ENCODE measurements around the gene TRIM8. TPM values are rescaled to one million over a fixed set of nuclear protein-coding genes. Genes with fewer than 3 reads are reported as not detected.

Gene TRIM8
- total and polyA plus RNA-seq, 4 donors = 81.5 to 173 (median 120) TPM

- H3K9me3 ChIP-seq (ENCODE audit: control insufficient read depth in 4 of 4, insufficient read depth in 3 of 4, low read length in 3 of 4) = no peaks in the 10 kb centered on the region
- no peak overlapping the region for H3K9ac ChIP-seq (ENCODE audit: insufficient read depth in 1 of 2, low read length in 2 of 2)
- H3K4me3 ChIP-seq = no peak overlapping the region
- no peaks in the 10 kb centered on the region for H3K27me3 ChIP-seq (ENCODE audit: control insufficient read depth in 3 of 3, insufficient read depth in 3 of 3, low read length in 2 of 3)
- DNase-seq (no peak), ATAC-seq (ENCODE audit: insufficient read depth, low FRiP score) (no peak)
- 90 to 91% methylated on average over 3 of the region's 3 CpGs for WGBS, 2 donors
- peaks cover 9 to 30% (median 13%) of the 10 kb centered on the region in 4 donors for H3K36me3 ChIP-seq (ENCODE audit: control insufficient read depth in 4 of 4, insufficient read depth in 4 of 4, low read length in 4 of 4)
- no peak overlapping the region for H3K27ac ChIP-seq (ENCODE audit: low read depth in 1 of 2, low read length in 1 of 2)
- TF ChIP-seq CTCF (IDR thresholded peaks at IDR 0.05; ENCODE audit: control extremely low read depth, extremely low read depth) = no peak
- H3K4me1 ChIP-seq (ENCODE audit: control insufficient read depth in 5 of 5, insufficient read depth in 5 of 5, low read length in 5 of 5) = peaks cover 0 to 5% (median 0%) of the 10 kb centered on the region in 5 donors
Observed at GRCh38 chr10:102701272-102701671, 57.0 kb downstream of the TRIM8 start.

DNA sequence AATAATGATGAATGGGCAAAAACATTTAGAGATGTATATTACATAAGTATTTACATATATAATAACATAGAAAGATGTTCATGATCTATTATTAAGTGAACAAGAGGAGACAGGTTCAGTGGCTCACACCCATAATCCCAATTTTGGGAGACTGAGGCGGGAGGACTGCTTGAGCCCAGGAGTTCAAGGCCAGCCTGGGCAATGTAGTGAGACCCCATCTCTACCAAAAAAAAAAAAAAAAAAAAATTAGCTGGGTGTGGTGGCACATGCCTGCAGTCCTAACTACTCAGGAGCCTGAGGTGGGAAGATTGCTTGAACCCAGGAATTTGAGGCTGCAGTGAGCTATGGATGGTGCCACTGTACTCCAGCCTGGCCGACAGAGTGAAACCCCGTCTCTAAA lies 57.5 kb downstream of the TRIM8 start:
- ATAC-seq (ENCODE audit: insufficient read depth, low FRiP score) (no peak), DNase-seq (no peak)
- no peak overlapping the region for H3K27ac ChIP-seq (ENCODE audit: low read depth in 1 of 2, low read length in 1 of 2)
- H3K9me3 ChIP-seq (ENCODE audit: control insufficient read depth in 4 of 4, insufficient read depth in 3 of 4, low read length in 3 of 4) = no peaks in the 10 kb centered on the region
- H3K4me3 ChIP-seq = no peak overlapping the region
- TF ChIP-seq CTCF (IDR thresholded peaks at IDR 0.05; ENCODE audit: control extremely low read depth, extremely low read depth) = no peak
- no peak overlapping the region for H3K9ac ChIP-seq (ENCODE audit: insufficient read depth in 1 of 2, low read length in 2 of 2)
- peaks cover 0 to 5% (median 0%) of the 10 kb centered on the region in 5 donors for H3K4me1 ChIP-seq (ENCODE audit: control insufficient read depth in 5 of 5, insufficient read depth in 5 of 5, low read length in 5 of 5)
- peaks cover 7 to 26% (median 10%) of the 10 kb centered on the region in 4 donors for H3K36me3 ChIP-seq (ENCODE audit: control insufficient read depth in 4 of 4, insufficient read depth in 4 of 4, low read length in 4 of 4)
- WGBS, 2 donors = 96 to 99% methylated on average over 3 of the region's 3 CpGs
- H3K27me3 ChIP-seq (ENCODE audit: control insufficient read depth in 3 of 3, insufficient read depth in 3 of 3, low read length in 2 of 3) = no peaks in the 10 kb centered on the region

DNA sequence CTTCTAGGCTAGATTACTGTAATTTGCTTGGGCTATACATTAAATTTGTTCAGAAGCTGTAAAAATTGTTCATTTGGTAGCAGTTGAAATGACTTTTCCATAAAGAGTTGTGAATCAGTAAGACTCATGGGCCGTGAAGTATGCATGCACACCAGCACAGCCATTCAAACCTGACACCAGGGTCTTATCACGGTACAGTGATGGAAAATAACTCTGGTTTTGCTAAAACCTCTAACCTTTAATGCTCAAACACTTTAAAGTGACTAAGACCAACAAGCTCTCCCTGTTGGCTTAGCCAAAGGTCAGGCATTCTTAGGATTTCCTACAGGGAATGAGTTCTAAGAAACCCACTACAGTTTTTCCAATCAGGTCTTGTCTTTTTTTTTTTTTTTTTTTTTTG lies 58.5 kb downstream of the TRIM8 start:
- Histone ChIP-seq H3K9ac (ENCODE audit: insufficient read depth in 1 of 2, low read length in 2 of 2) (no peak overlapping the region), H3K9me3 (ENCODE audit: control insufficient read depth in 4 of 4, insufficient read depth in 3 of 4, low read length in 3 of 4) (no peaks in the 10 kb centered on the region), H3K36me3 (ENCODE audit: control insufficient read depth in 4 of 4, insufficient read depth in 4 of 4, low read length in 4 of 4) (peaks cover 6 to 19% (median 8%) of the 10 kb centered on the region in 4 donors), H3K27me3 (ENCODE audit: control insufficient read depth in 3 of 3, insufficient read depth in 3 of 3, low read length in 2 of 3) (no peaks in the 10 kb centered on the region), H3K27ac (ENCODE audit: low read depth in 1 of 2, low read length in 1 of 2) (no peak overlapping the region), H3K4me3 (no peak overlapping the region), H3K4me1 (ENCODE audit: control insufficient read depth in 5 of 5, insufficient read depth in 5 of 5, low read length in 5 of 5) (peaks cover 0 to 5% (median 0%) of the 10 kb centered on the region in 5 donors)
- WGBS, 2 donors = 88 to 93% methylated on average over 2 of the region's 2 CpGs
- DNase-seq (no peak), ATAC-seq (ENCODE audit: insufficient read depth, low FRiP score) (no peak)
- no peak for TF ChIP-seq CTCF (IDR thresholded peaks at IDR 0.05; ENCODE audit: control extremely low read depth, extremely low read depth)

DNA sequence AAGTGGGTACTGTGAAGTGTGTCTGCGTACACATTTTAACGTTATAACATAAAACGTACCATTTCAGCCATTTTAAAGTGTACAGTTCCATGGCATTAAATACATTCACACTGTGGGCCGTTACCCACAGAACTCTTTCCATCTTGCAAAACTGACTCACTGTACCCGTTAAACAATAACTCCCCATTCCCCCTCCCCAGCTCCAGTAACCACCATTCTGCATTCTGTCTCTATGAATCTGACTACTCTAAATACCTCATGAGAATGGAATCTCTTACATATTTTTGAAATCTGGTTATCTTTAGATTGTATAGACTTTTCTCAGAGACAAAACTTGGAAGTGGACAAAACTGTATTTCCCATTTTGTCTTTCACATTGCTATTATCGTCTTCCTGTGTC lies 60.6 kb downstream of the TRIM8 start:
- H3K27ac ChIP-seq (ENCODE audit: low read depth in 1 of 2, low read length in 1 of 2) = no peak overlapping the region
- WGBS, 2 donors = 82 to 88% methylated on average over 6 of the region's 6 CpGs
- ATAC-seq (ENCODE audit: insufficient read depth, low FRiP score) = no peak
- TF ChIP-seq CTCF (IDR thresholded peaks at IDR 0.05; ENCODE audit: control extremely low read depth, extremely low read depth) = no peak
- H3K9ac ChIP-seq (ENCODE audit: insufficient read depth in 1 of 2, low read length in 2 of 2) = no peak overlapping the region
- no peak for DNase-seq
- peaks cover 0 to 4% (median 1%) of the 10 kb centered on the region in 4 donors for H3K36me3 ChIP-seq (ENCODE audit: control insufficient read depth in 4 of 4, insufficient read depth in 4 of 4, low read length in 4 of 4)
- H3K27me3 ChIP-seq (ENCODE audit: control insufficient read depth in 3 of 3, insufficient read depth in 3 of 3, low read length in 2 of 3) = no peaks in the 10 kb centered on the region
- no peak overlapping the region for H3K4me3 ChIP-seq
- H3K4me1 ChIP-seq (ENCODE audit: control insufficient read depth in 5 of 5, insufficient read depth in 5 of 5, low read length in 5 of 5) = peaks cover 0 to 5% (median 0%) of the 10 kb centered on the region in 5 donors
- H3K9me3 ChIP-seq (ENCODE audit: control insufficient read depth in 4 of 4, insufficient read depth in 3 of 4, low read length in 3 of 4) = no peaks in the 10 kb centered on the region

Data from lung (tissue), 12 donors.